Hepatocyte (in vitro differentiated cells): ENCODE measurements around the gene KIAA1549. TPM values are rescaled to one million over a fixed set of nuclear protein-coding genes. Genes with fewer than 3 reads are reported as not detected.

ENCODE experiments used
- DNase-seq: peaks from one replicate; pipeline ENCODE4 v3.0.0-alpha.2; 2016; ENCODE audit warnings: low spot score
- H2AFZ ChIP-seq: fragments of 200-600 bp; sonication (generic); 2 replicates; pipeline ENCODE4 v1.6.0; 2016; ENCODE audit warnings: antibody characterized with exemption, mild to moderate bottlenecking
- H3K27ac ChIP-seq: fragments of 200-600 bp; sonication (generic); 2 replicates; pipeline ENCODE4 v1.5.1; 2016; ENCODE audit warnings: mild to moderate bottlenecking
- H3K27me3 ChIP-seq: fragments of 200-600 bp; sonication (generic); 2 replicates; pipeline ENCODE4 v1.6.1; 2016
- H3K36me3 ChIP-seq: fragments of 200-600 bp; sonication (generic); replicated peaks from 2 replicates; pipeline ENCODE4 v1.5.1; 2016; ENCODE audit warnings: low read depth; ENCODE audit not compliant: insufficient read depth
- H3K4me1 ChIP-seq: fragments of 200-600 bp; sonication (generic); 2 replicates; pipeline ENCODE4 v1.5.1; 2016; ENCODE audit warnings: mild to moderate bottlenecking, moderate library complexity; ENCODE audit not compliant: insufficient read depth
- H3K4me2 ChIP-seq: fragments of 200-600 bp; sonication (generic); 2 replicates; pipeline ENCODE4 v1.6.0; 2016
- H3K4me3 ChIP-seq: fragments of 200-600 bp; sonication (generic); 2 replicates; pipeline ENCODE4 v1.5.1; 2016; ENCODE audit warnings: mild to moderate bottlenecking
- H3K79me2 ChIP-seq: fragments of 200-600 bp; sonication (generic); 2 replicates; pipeline ENCODE4 v1.6.0; 2017; ENCODE audit warnings: mild to moderate bottlenecking
- H3K9me2 ChIP-seq: fragments of 200-600 bp; sonication (generic); replicated peaks from 2 replicates; pipeline ENCODE4 v1.6.0; 2017; ENCODE audit warnings: mild to moderate bottlenecking; ENCODE audit not compliant: insufficient read depth
- H3K9me3 ChIP-seq: fragments of 200-600 bp; sonication (generic); 2 replicates; pipeline ENCODE4 v1.5.1; 2016; ENCODE audit warnings: low read depth, mild to moderate bottlenecking
- H4K20me1 ChIP-seq: fragments of 200-600 bp; sonication (generic); 2 replicates; pipeline ENCODE4 v1.6.0; 2016; ENCODE audit warnings: mild to moderate bottlenecking; ENCODE audit not compliant: insufficient read depth, poor library complexity, severe bottlenecking
- CTCF ChIP-seq: fragments of 200-600 bp; sonication (generic); IDR thresholded peaks from 2 replicates; pipeline ENCODE4 v1.5.1; 2016; ENCODE audit warnings: antibody characterized with exemption, mild to moderate bottlenecking; ENCODE audit not compliant: poor library complexity
- EZH2 ChIP-seq: fragments of 200-600 bp; sonication (generic); IDR thresholded peaks from 2 replicates; pipeline ENCODE4 v1.6.1; 2016; ENCODE audit warnings: antibody characterized with exemption, mild to moderate bottlenecking, borderline replicate concordance
- EZH2phosphoT487 ChIP-seq: fragments of 200-600 bp; sonication (generic); IDR thresholded peaks from one replicate; pipeline ENCODE4 v1.6.1; 2018; ENCODE audit warnings: antibody characterized with exemption, mild to moderate bottlenecking, low read depth, moderate library complexity; ENCODE audit not compliant: unreplicated experiment, severe bottlenecking
- WGBS: methylation state at CpG from one replicate; pipeline ENCODE4 v1.1.6; 2016; ENCODE audit warnings: low lambda C conversion rate; ENCODE audit errors: missing lambda C conversion rate; 5-methylcytosine and 5-hydroxymethylcytosine counted together
- polyA plus RNA-seq: library from polyadenylated mRNA; unstranded; fragments of >200 nt; fragmentation: Nextera tagmentation; extraction: Ambion mirVana; gene quantifications from 2 replicates; pipeline ENCODE4 v1.2.1, GENCODE V29; 2016
- total RNA-seq: library from RNA; depleted of rRNA; stranded (reverse); fragments of >200 nt; gene quantifications from 2 replicates; pipeline ENCODE4 v1.2.3, GENCODE V29; 2014

KIAA1549 gene
- total and polyA plus RNA-seq, 2 experiments from 2014 or later: 3.4 to 7.3 TPM

DNA sequence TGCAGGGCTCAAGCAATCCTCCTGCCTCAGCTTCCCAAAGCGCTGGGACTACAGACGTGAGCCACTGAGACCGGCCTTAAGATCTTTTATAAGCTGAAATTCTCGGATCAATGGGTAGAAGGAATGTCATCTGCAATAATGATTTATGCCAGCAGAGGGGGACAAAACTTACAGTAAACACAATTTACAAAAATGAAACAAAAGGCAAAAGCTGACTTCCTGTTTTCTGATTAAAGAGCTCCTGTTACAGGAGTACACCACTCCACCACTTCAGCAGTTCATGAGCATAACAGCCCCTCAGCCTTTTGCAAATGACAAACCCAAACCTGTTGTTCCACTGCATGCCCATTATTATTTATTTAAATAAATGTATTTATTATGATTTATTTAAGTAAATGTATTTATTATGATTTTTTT, 94.7 kb downstream of the KIAA1549 start:
- Histone ChIP-seq H2AFZ (no peak overlapping the region), H3K4me1 (peaks cover 13% of the 10 kb centered on the region), H3K79me2 (no peaks in the 10 kb centered on the region), H4K20me1 (no peaks in the 10 kb centered on the region), H3K36me3 (no peaks in the 10 kb centered on the region), H3K4me3 (no peak overlapping the region), H3K4me2 (peak overlapping the region; percentile 58), H3K9me2 (no peaks in the 10 kb centered on the region), H3K27ac (no peak overlapping the region), H3K27me3 (no peaks in the 10 kb centered on the region), H3K9me3 (no peaks in the 10 kb centered on the region)
- 84% methylated on average over 4 of the region's 4 CpGs for WGBS
- no peak for TF ChIP-seq EZH2phosphoT487
- TF ChIP-seq CTCF: peak; percentile 71
- TF ChIP-seq EZH2: no peak
- DNase-seq: peak; percentile 76

DNA sequence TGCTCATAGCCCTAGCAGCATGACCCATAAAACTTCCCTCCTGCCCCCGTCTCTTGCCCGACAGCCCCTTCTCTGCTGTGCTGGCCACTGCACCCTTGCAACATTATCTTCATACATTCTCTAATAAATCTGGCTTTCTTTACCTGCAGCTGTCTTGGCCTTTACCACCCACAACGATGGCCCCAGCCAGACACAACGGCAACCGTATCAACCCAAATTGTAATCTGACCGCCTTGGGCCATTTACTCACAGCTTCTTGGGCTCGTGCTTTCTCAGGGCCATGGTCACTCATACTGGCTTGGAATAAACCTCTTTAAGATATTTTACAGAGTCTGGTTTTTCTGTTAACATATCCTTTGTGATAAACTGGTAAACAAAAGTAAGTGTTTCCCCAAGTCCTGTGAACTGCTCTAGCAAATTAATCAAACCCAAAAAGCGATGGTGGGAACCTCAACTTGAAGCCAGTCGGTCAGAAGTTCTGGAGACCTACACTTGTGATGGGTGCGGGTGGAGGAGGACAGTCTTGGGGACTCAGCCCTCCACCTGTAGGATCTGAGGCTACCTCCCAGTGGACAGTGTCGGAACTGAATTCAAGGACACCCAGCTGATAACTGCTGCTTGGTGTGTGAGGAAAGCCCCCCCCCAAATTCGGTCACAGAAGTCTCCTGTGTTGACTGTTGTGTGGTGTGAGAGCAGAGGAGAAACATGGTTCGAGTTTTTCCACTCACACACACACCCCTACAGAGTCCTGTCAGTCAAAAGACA, 95.6 kb downstream of the KIAA1549 start:
- no peak overlapping the region for H3K4me2 ChIP-seq
- no peaks in the 10 kb centered on the region for H3K79me2 ChIP-seq
- no peaks in the 10 kb centered on the region for H3K9me3 ChIP-seq
- no peak overlapping the region for H3K27ac ChIP-seq
- no peaks in the 10 kb centered on the region for H4K20me1 ChIP-seq
- no peak for DNase-seq
- TF ChIP-seq EZH2phosphoT487: no peak
- no peak for TF ChIP-seq CTCF
- TF ChIP-seq EZH2: no peak
- no peaks in the 10 kb centered on the region for H3K27me3 ChIP-seq
- H2AFZ ChIP-seq: no peak overlapping the region
- WGBS: 93% methylated on average over 13 of the region's 13 CpGs
- H3K36me3 ChIP-seq: no peaks in the 10 kb centered on the region
- H3K4me1 ChIP-seq: peaks cover 9% of the 10 kb centered on the region
- H3K9me2 ChIP-seq: no peaks in the 10 kb centered on the region
- H3K4me3 ChIP-seq: no peak overlapping the region

DNA sequence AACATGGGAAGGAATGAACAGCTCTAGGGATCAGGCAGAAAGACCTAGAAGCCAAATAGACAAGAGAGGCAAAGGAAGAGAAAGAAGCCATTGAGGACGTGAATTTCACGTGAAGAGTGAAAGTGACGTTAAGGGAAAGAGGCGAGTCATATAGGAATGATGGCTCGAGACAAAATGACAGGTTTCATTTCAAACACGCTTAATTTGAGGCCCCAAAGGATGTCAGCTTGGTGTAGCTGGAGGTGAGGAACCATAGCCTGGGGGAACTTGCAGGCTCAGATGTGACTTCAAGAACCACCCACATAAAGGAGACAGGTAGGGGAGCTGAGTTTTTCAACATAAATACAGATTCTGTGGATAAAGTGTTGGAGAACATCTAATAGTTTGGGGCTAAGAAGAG, 98.9 kb downstream of the KIAA1549 start:
- Histone ChIP-seq H3K27ac (no peak overlapping the region), H3K9me2 (no peaks in the 10 kb centered on the region), H2AFZ (no peak overlapping the region), H3K36me3 (no peaks in the 10 kb centered on the region), H3K4me2 (no peak overlapping the region), H3K9me3 (no peaks in the 10 kb centered on the region), H3K27me3 (no peaks in the 10 kb centered on the region), H3K4me3 (no peak overlapping the region), H3K4me1 (peaks cover 8% of the 10 kb centered on the region), H3K79me2 (no peaks in the 10 kb centered on the region), H4K20me1 (no peaks in the 10 kb centered on the region)
- no peak for DNase-seq
- 98% methylated on average over 6 of the region's 6 CpGs for WGBS
- no peak for TF ChIP-seq EZH2phosphoT487
- TF ChIP-seq CTCF: no peak
- TF ChIP-seq EZH2: no peak
